NOMO-1 (cell line): ENCODE results near the gene RBM42.
"Not testable (repeated sequence)": the region's sequence is repeated elsewhere in the genome, so short reads cannot be mapped to it uniquely, and the experiment has no call there.

Experiments
- DNase-seq, 2 experiments: peaks; one replicate each; lab custom pipeline; 2025; ENCODE audit not compliant: unreplicated experiment in 2 of 2; lab: John Stamatoyannopoulos, UW

Gene RBM42

GRCh38 chr19:35628565-35629331 lies at the start of gene RBM42:
TSS of gene RBM42 (plus strand) at chr19:35629036. CDS start at chr19:35629154, 118 bp downstream.
- DNase-seq: peak; percentile 99

- DNase-seq: no peak
Observed at GRCh38 chr19:35582760-35583159, 46.1 kb upstream of the RBM42 start.

GRCh38 chr19:35585848-35586247 lies 43.0 kb upstream of the RBM42 start, which contains the start of gene PMIS2:
TSS of gene PMIS2 (plus strand) at chr19:35586173. CDS start at chr19:35586260, 87 bp downstream.
- DNase-seq: no peak

- DNase-seq: no peak
Observed at GRCh38 chr19:35587321-35587720, 41.5 kb upstream of the RBM42 start.

GRCh38 chr19:35590875-35591274 lies 38.0 kb upstream of the RBM42 start:
- DNase-seq: no peak

GRCh38 chr19:35592226-35592625 lies 36.6 kb upstream of the RBM42 start:
- DNase-seq: peak in 1 of 2 experiments; percentile 24

- DNase-seq: not testable (repeated sequence)
Observed at GRCh38 chr19:35595026-35595425, 33.8 kb upstream of the RBM42 start.

GRCh38 chr19:35595928-35596327 lies 32.9 kb upstream of the RBM42 start:
- no peak for DNase-seq

- no peak for DNase-seq
Observed at GRCh38 chr19:35596366-35596999, 32.4 kb upstream of the RBM42 start.

- no peak for DNase-seq
Observed at GRCh38 chr19:35601971-35602370, 26.9 kb upstream of the RBM42 start.

GRCh38 chr19:35604436-35604835 lies 24.4 kb upstream of the RBM42 start:
- DNase-seq: not testable (repeated sequence)

- not testable (repeated sequence) for DNase-seq
Observed at GRCh38 chr19:35607170-35607569, 21.7 kb upstream of the RBM42 start.

GRCh38 chr19:35607661-35608060 lies 21.2 kb upstream of the RBM42 start:
- no peak for DNase-seq

GRCh38 chr19:35608251-35608650 lies 20.6 kb upstream of the RBM42 start:
- peak in 1 of 2 experiments; percentile 8 for DNase-seq

GRCh38 chr19:35609851-35610353 lies 18.9 kb upstream of the RBM42 start:
- DNase-seq: peak; percentile 47 to 55

GRCh38 chr19:35612224-35612558 lies 16.6 kb upstream of the RBM42 start:
- no peak for DNase-seq

- peak; percentile 89 to 95 for DNase-seq
Observed at GRCh38 chr19:35612559-35613321, 16.1 kb upstream of the RBM42 start, which contains the start of gene HAUS5. TSS of gene HAUS5 (plus strand) at chr19:35612735. CDS start at chr19:35612795, 60 bp downstream.

- no peak for DNase-seq
Observed at GRCh38 chr19:35613574-35613973, 15.3 kb upstream of the RBM42 start.

GRCh38 chr19:35615036-35615435 lies 13.8 kb upstream of the RBM42 start:
- no peak for DNase-seq

- DNase-seq: no peak
Observed at GRCh38 chr19:35618857-35619256, 10.0 kb upstream of the RBM42 start.

- no peak for DNase-seq
Observed at GRCh38 chr19:35619290-35619923, 9.4 kb upstream of the RBM42 start.
